HG03460 (cell line): ENCODE results near the gene FTO.

Source experiments
- ATAC-seq: cut with Tn5 transposase; IDR thresholded peaks from one replicate; pipeline ENCODE4 v1.9.1; 2021; ENCODE audit not compliant: unreplicated experiment

Gene FTO

GRCh38 chr16:53895433-53895832 lies 191.5 kb downstream of the FTO start:
- no peak for ATAC-seq

- no peak for ATAC-seq
Observed at GRCh38 chr16:53895851-53896250, 191.9 kb downstream of the FTO start.

GRCh38 chr16:53896722-53897121 lies 192.8 kb downstream of the FTO start:
- ATAC-seq = no peak

GRCh38 chr16:53898993-53899392 lies 195.0 kb downstream of the FTO start:
- no peak for ATAC-seq

GRCh38 chr16:53899431-53899830 lies 195.5 kb downstream of the FTO start:
- ATAC-seq = no peak

GRCh38 chr16:53900667-53901066 lies 196.7 kb downstream of the FTO start:
- no peak for ATAC-seq

GRCh38 chr16:53901408-53901807 lies 197.5 kb downstream of the FTO start:
- no peak for ATAC-seq

- ATAC-seq = no peak
Observed at GRCh38 chr16:53904533-53904932, 200.6 kb downstream of the FTO start.

GRCh38 chr16:53905028-53905427 lies 201.1 kb downstream of the FTO start:
- ATAC-seq = no peak

- ATAC-seq = no peak
Observed at GRCh38 chr16:53908731-53909130, 204.8 kb downstream of the FTO start.

- no peak for ATAC-seq
Observed at GRCh38 chr16:53910990-53911389, 207.0 kb downstream of the FTO start.

GRCh38 chr16:53911513-53911912 lies 207.6 kb downstream of the FTO start:
- ATAC-seq = no peak

GRCh38 chr16:53912155-53912554 lies 208.2 kb downstream of the FTO start:
- ATAC-seq = peak; percentile 78

- ATAC-seq = no peak
Observed at GRCh38 chr16:53913099-53913870, 209.3 kb downstream of the FTO start.

GRCh38 chr16:53913920-53914319 lies 210.0 kb downstream of the FTO start:
- ATAC-seq = no peak

- no peak for ATAC-seq
Observed at GRCh38 chr16:53914736-53915135, 210.8 kb downstream of the FTO start.

- no peak for ATAC-seq
Observed at GRCh38 chr16:53915452-53916160, 211.7 kb downstream of the FTO start.

- ATAC-seq = no peak
Observed at GRCh38 chr16:53920988-53921387, 217.0 kb downstream of the FTO start.

- ATAC-seq = no peak
Observed at GRCh38 chr16:53922067-53922806, 218.3 kb downstream of the FTO start.

GRCh38 chr16:53922807-53923571 lies 219.0 kb downstream of the FTO start:
- ATAC-seq = no peak
